ENCODE data around the gene HACE1. TPM values are rescaled to one million over a fixed set of nuclear protein-coding genes. Genes with fewer than 3 reads are reported as not detected.
"Not testable (repeated sequence)": the region's sequence is repeated elsewhere in the genome, so short reads cannot be mapped to it uniquely, and the experiment has no call there.

Gene HACE1
- total and polyA plus RNA-seq, 3 donors from 2014 or later, result 33.2 to 44.8 (median 37.4) TPM

DNA sequence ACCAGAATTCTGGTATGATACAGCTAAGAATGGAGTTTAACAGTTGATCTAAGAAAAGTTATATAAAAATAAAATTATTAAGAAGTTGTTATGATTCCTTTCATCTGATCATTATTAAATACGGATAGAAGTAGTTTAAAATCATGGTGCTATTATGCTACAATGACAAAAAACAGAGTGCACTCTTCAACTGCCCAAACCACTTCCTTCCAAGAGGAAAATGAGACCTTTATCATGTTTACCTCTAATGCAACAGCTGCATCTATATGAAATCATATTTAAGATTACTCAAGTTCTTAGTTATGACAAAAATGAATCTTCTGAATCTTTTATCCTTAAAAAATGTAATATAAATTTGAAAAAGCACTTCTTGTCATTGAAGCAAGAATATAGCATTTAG is 31.2 kb downstream of the HACE1 start:
- Histone ChIP-seq H3K4me1 (no peaks in the 10 kb centered on the region), H3K27me3 (no peaks in the 10 kb centered on the region), H3K4me3 (no peak overlapping the region), H3K27ac (no peak overlapping the region), H3K36me3 (ENCODE audit: low read depth, missing control alignments) (no peaks in the 10 kb centered on the region), H3K9me3 (no peaks in the 10 kb centered on the region)
- WGBS, 2 donors, result 87 to 92% methylated on average over 1 of the region's 1 CpG
- no peak for TF ChIP-seq POLR2A (IDR thresholded peaks at IDR 0.05)
- TF ChIP-seq, protein P1, sequence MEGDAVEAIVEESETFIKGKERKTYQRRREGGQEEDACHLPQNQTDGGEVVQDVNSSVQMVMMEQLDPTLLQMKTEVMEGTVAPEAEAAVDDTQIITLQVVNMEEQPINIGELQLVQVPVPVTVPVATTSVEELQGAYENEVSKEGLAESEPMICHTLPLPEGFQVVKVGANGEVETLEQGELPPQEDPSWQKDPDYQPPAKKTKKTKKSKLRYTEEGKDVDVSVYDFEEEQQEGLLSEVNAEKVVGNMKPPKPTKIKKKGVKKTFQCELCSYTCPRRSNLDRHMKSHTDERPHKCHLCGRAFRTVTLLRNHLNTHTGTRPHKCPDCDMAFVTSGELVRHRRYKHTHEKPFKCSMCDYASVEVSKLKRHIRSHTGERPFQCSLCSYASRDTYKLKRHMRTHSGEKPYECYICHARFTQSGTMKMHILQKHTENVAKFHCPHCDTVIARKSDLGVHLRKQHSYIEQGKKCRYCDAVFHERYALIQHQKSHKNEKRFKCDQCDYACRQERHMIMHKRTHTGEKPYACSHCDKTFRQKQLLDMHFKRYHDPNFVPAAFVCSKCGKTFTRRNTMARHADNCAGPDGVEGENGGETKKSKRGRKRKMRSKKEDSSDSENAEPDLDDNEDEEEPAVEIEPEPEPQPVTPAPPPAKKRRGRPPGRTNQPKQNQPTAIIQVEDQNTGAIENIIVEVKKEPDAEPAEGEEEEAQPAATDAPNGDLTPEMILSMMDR (IDR thresholded peaks at IDR 0.05), result no peak
- DNase-seq, result no peak
- intact Hi-C loops (cut with DNase I; ENCODE audit: low total_unique reads), result no loop called here

DNA sequence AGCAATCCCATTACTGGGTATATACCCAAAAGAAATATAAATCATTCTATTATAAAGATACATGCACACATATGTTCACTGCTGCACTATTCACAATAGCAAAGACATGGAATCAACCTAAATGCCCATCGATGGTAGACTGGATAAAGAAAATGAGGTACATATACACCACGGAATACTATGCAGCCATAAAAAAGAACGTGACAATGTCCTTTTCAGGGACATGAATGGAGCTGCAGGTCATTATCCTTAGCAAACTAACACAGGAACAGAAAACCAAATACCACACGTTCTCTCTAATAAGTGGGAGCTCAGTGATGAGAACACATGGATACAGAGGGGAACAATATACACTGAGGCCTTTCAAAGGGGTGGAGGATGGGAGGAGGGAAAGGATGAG is 38.9 kb downstream of the HACE1 start:
- intact Hi-C loops (cut with DNase I; ENCODE audit: low total_unique reads), result not testable (repeated sequence)
- 96% methylated on average over 4 of the region's 4 CpGs for WGBS, 2 donors

DNA sequence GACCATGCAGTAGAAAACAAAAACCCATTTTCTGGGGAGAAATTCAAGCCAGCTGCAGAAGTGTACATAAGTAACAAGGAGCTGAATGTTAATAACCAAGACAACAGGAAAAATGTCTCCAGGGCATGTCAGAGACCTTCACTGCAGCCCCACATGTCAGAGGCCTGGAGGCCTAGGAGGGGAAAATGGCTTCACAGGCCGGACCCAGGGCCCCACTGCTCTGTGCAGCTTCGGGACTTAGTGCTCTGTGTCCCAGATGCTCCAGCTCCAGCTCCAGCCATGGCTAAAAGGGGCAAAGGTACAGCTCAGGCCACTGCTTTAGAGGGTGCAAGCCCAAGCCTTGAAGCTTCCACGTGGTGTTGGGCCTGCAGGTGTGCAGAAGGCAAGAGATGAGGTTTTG is 43.6 kb downstream of the HACE1 start:
- H3K4me1 ChIP-seq, result no peaks in the 10 kb centered on the region
- DNase-seq, result no peak
- no peak for TF ChIP-seq POLR2A (IDR thresholded peaks at IDR 0.05)
- TF ChIP-seq, protein P1 (IDR thresholded peaks at IDR 0.05), result no peak
- no peaks in the 10 kb centered on the region for H3K27me3 ChIP-seq
- no peak overlapping the region for H3K27ac ChIP-seq
- 80 to 94% methylated on average over 1 to 3 of the region's 3 CpGs for WGBS, 2 donors
- no peaks in the 10 kb centered on the region for H3K36me3 ChIP-seq (ENCODE audit: low read depth, missing control alignments)
- no peaks in the 10 kb centered on the region for H3K9me3 ChIP-seq
- intact Hi-C loops (cut with DNase I; ENCODE audit: low total_unique reads), result no loop called here
- no peak overlapping the region for H3K4me3 ChIP-seq

More for the DNA sequence above, 38.9 kb downstream of the HACE1 start:
- H3K9me3 ChIP-seq; H3K4me3 ChIP-seq; H3K4me1 ChIP-seq; H3K36me3 ChIP-seq (ENCODE audit: low read depth, missing control alignments); H3K27me3 ChIP-seq; H3K27ac ChIP-seq; DNase-seq: not testable (repeated sequence)

DNA sequence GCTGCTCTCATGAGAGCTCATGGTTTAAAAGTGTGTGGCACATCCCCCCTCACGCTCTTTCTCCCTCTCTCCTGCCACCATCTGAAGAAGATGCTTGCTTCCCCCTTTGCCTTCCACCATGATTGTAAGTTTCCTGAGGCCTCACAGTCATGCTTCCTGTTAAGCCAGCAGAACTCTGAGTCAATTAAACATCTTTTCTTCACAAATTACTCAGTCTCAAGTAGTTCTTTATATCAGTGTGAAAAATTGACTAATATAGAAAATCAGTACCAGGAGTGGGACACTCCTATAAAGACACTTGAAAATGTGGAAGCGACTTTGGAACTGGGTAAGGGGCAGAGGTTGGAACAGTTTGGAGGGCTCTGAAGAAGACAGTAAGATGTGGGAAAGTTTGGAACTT is 45.0 kb downstream of the HACE1 start:
- Histone ChIP-seq H3K4me1 (no peaks in the 10 kb centered on the region), H3K27me3 (no peaks in the 10 kb centered on the region), H3K36me3 (ENCODE audit: low read depth, missing control alignments) (no peaks in the 10 kb centered on the region), H3K9me3 (no peaks in the 10 kb centered on the region), H3K4me3 (no peak overlapping the region), H3K27ac (no peak overlapping the region)
- 88 to 93% methylated on average over 2 of the region's 2 CpGs for WGBS, 2 donors
- intact Hi-C loops (cut with DNase I; ENCODE audit: low total_unique reads), result no loop called here
- TF ChIP-seq, protein P1 (IDR thresholded peaks at IDR 0.05), result no peak
- TF ChIP-seq POLR2A (IDR thresholded peaks at IDR 0.05), result no peak
- no peak for DNase-seq

DNA sequence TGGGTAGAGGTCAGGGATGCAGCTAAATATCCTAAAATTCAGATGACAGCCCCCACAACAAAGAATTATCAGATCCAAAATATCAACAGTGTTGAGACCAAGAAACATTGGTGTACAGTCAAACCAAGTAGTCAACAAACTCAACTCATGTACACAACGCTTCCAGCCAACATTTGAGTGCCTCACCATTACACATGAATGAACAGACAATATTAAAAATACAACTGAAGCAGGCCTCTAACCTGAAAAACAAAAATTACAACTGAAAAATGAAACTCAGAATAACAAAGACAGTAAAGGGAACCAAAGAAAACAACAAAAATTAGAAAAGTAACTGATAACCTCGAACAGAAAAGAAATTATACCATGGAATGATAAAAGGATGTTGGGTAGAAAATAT is 46.2 kb downstream of the HACE1 start:
- TF ChIP-seq, protein P1 (IDR thresholded peaks at IDR 0.05), result no peak
- TF ChIP-seq POLR2A (IDR thresholded peaks at IDR 0.05), result no peak
- Histone ChIP-seq H3K36me3 (ENCODE audit: low read depth, missing control alignments) (no peaks in the 10 kb centered on the region), H3K9me3 (no peaks in the 10 kb centered on the region), H3K27me3 (no peaks in the 10 kb centered on the region), H3K27ac (no peak overlapping the region), H3K4me1 (no peaks in the 10 kb centered on the region), H3K4me3 (no peak overlapping the region)
- intact Hi-C loops (cut with DNase I; ENCODE audit: low total_unique reads), result no loop called here
- WGBS, 2 donors, result 90 to 98% methylated on average over 2 of the region's 2 CpGs
- DNase-seq, result no peak

Measured in testis (tissue), 3 donors.